CD4-positive, CD25-positive, alpha-beta regulatory T cell (primary cell): Measurements from ENCODE around the gene TBC1D7. TPM values are rescaled to one million over a fixed set of nuclear protein-coding genes. Genes with fewer than 3 reads are reported as not detected.

Experiments used
- ATAC-seq, 2 donors: fragments of 150-1000 bp; cut with Tn5 transposase; one replicate each; pipeline ENCODE4 v1.10.0; 2021; ENCODE audit warnings: low read depth in 2 of 2, moderate number of reproducible peaks in 2 of 2, moderate library complexity in 1 of 2
- DNase-seq, 3 donors: peaks; one replicate each; pipeline versions ENCODE4 v3.0.0 to v3.0.0-alpha.2; 2012 to 2022; ENCODE audit warnings: mixed read lengths in 1 of 3
- H3K27ac ChIP-seq: one replicate; pipeline ENCODE4 v1.7.0; 2013; ENCODE audit warnings: mild to moderate bottlenecking, low read length; ENCODE audit not compliant: insufficient read depth, poor library complexity, severe bottlenecking
- H3K27me3 ChIP-seq: one replicate; pipeline ENCODE4 v1.7.0; 2013; ENCODE audit warnings: low read length; ENCODE audit not compliant: control insufficient read depth, insufficient read depth
- H3K36me3 ChIP-seq: one replicate; pipeline ENCODE4 v1.7.0; 2013; ENCODE audit warnings: mild to moderate bottlenecking, low read length, moderate library complexity; ENCODE audit not compliant: control insufficient read depth, insufficient read depth
- H3K4me1 ChIP-seq: 2 replicates; pipeline ENCODE4 v1.7.0; 2013; ENCODE audit warnings: mild to moderate bottlenecking, low read length; ENCODE audit not compliant: insufficient read depth, control insufficient read depth, poor library complexity, severe bottlenecking
- H3K4me3 ChIP-seq: one replicate; pipeline ENCODE4 v1.7.0; 2013; ENCODE audit warnings: low read depth, mild to moderate bottlenecking, low read length, moderate library complexity
- H3K9me3 ChIP-seq, 2 experiments: 1 replicate in 1 of 2; 2 replicates in 1 of 2; pipeline ENCODE4 v1.7.0; 2013; ENCODE audit warnings: low read length in 2 of 2, mild to moderate bottlenecking in 1 of 2, moderate library complexity in 1 of 2; ENCODE audit not compliant: control insufficient read depth in 2 of 2
- H3K27ac Mint-ChIP-seq, 3 donors: one replicate each; pipeline ENCODE4 v1.8.0; 2020 to 2022; ENCODE audit warnings: mild to moderate bottlenecking in 3 of 3, mixed read lengths in 3 of 3, moderate library complexity in 2 of 3
- H3K27me3 Mint-ChIP-seq: one replicate; pipeline ENCODE4 v1.8.0; 2022; ENCODE audit warnings: mild to moderate bottlenecking, mixed read lengths
- H3K36me3 Mint-ChIP-seq: one replicate; pipeline ENCODE4 v1.8.0; 2020; ENCODE audit warnings: mixed read lengths
- H3K4me1 Mint-ChIP-seq, 4 donors: one replicate each; pipeline ENCODE4 v1.8.0; 2020 to 2022; ENCODE audit warnings: mixed read lengths in 4 of 4, mild to moderate bottlenecking in 1 of 4
- H3K4me3 Mint-ChIP-seq, 4 donors: one replicate each; pipeline ENCODE4 v1.8.0; 2020 to 2022; ENCODE audit warnings: mild to moderate bottlenecking in 4 of 4, mixed read lengths in 4 of 4, moderate library complexity in 3 of 4
- H3K9me3 Mint-ChIP-seq, 7 donors: one replicate each; pipeline ENCODE4 v1.8.0; 2020 to 2022; ENCODE audit warnings: mixed read lengths in 7 of 7, mild to moderate bottlenecking in 3 of 7, moderate library complexity in 2 of 7
- polyA plus RNA-seq, 4 donors: library from polyadenylated mRNA; unstranded; fragments of 300-500 nt; fragmentation: Illumina TruSeq; gene quantifications; one replicate each; pipeline ENCODE4 v1.2.3, GENCODE V29; 2021
- total RNA-seq: library from RNA; stranded (reverse); gene quantifications from one replicate; pipeline ENCODE4 v1.2.3, GENCODE V29; 2022

The TBC1D7 gene
- total and polyA plus RNA-seq, 5 donors from 2014 or later: 16.2 to 31.3 (median 20.7) TPM

- peaks cover 0 to 23% (median 17%) of the 10 kb centered on the region in 4 donors for H3K4me1 Mint-ChIP-seq
- Histone ChIP-seq H3K27ac (no peak overlapping the region), H3K27me3 (no peaks in the 10 kb centered on the region), H3K9me3 (no peaks in the 10 kb centered on the region), H3K4me3 (no peak overlapping the region), H3K4me1 (peaks cover 15% of the 10 kb centered on the region), H3K36me3 (no peaks in the 10 kb centered on the region)
- ATAC-seq (peak; percentile 20 to 35), DNase-seq (no peak)
- H3K27me3 Mint-ChIP-seq: no peaks in the 10 kb centered on the region
- H3K4me3 Mint-ChIP-seq: no peak overlapping the region
- H3K9me3 Mint-ChIP-seq: peaks cover 0 to 2% (median 0%) of the 10 kb centered on the region in 7 donors
- H3K27ac Mint-ChIP-seq: peak overlapping the region in 1 of 3 donors; percentile 86
- peaks cover 7% of the 10 kb centered on the region for H3K36me3 Mint-ChIP-seq
Measured at GRCh38 chr6:13272131-13273046, 55.9 kb downstream of the TBC1D7 start.

GRCh38 chr6:13268913-13269518, 59.3 kb downstream of the TBC1D7 start:
- Mint-ChIP-seq H3K9me3 (peaks cover 0 to 3% (median 0%) of the 10 kb centered on the region in 7 donors), H3K36me3 (peaks cover 11% of the 10 kb centered on the region), H3K4me1 (peaks cover 0 to 15% (median 11%) of the 10 kb centered on the region in 4 donors), H3K27ac (peak overlapping the region in 1 of 3 donors; percentile 11), H3K27me3 (no peaks in the 10 kb centered on the region), H3K4me3 (no peak overlapping the region)
- Histone ChIP-seq H3K36me3 (no peaks in the 10 kb centered on the region), H3K9me3 (no peaks in the 10 kb centered on the region), H3K4me1 (peaks cover 11% of the 10 kb centered on the region), H3K27ac (no peak overlapping the region), H3K27me3 (no peaks in the 10 kb centered on the region), H3K4me3 (no peak overlapping the region)
- ATAC-seq: no peak
- DNase-seq: no peak

- Mint-ChIP-seq H3K4me1 (peaks cover 0 to 3% (median under 1%) of the 10 kb centered on the region in 4 donors), H3K9me3 (peaks cover 0 to 3% (median 0%) of the 10 kb centered on the region in 7 donors), H3K27me3 (no peaks in the 10 kb centered on the region), H3K27ac (no peak overlapping the region), H3K36me3 (peaks cover 10% of the 10 kb centered on the region), H3K4me3 (no peak overlapping the region)
- ATAC-seq (no peak), DNase-seq (no peak)
- Histone ChIP-seq H3K27me3 (no peaks in the 10 kb centered on the region), H3K4me1 (no peaks in the 10 kb centered on the region), H3K9me3 (no peaks in the 10 kb centered on the region), H3K4me3 (no peak overlapping the region), H3K27ac (no peak overlapping the region), H3K36me3 (no peaks in the 10 kb centered on the region)
Measured at GRCh38 chr6:13267142-13267651, 61.1 kb downstream of the TBC1D7 start.

GRCh38 chr6:13263669-13264068, 64.7 kb downstream of the TBC1D7 start:
- H3K4me1 Mint-ChIP-seq: peaks cover 0 to 13% (median 6%) of the 10 kb centered on the region in 4 donors
- H3K9me3 ChIP-seq: no peaks in the 10 kb centered on the region
- ATAC-seq (no peak), DNase-seq (no peak)
- no peaks in the 10 kb centered on the region for H3K27me3 Mint-ChIP-seq
- no peak overlapping the region for H3K4me3 Mint-ChIP-seq
- H3K27ac Mint-ChIP-seq: no peak overlapping the region
- H3K4me3 ChIP-seq: no peak overlapping the region
- no peaks in the 10 kb centered on the region for H3K36me3 ChIP-seq
- no peaks in the 10 kb centered on the region for H3K27me3 ChIP-seq
- no peaks in the 10 kb centered on the region for H3K4me1 ChIP-seq
- H3K36me3 Mint-ChIP-seq: peaks cover 5% of the 10 kb centered on the region
- H3K27ac ChIP-seq: no peak overlapping the region
- peaks cover 0 to 2% (median 0%) of the 10 kb centered on the region in 7 donors for H3K9me3 Mint-ChIP-seq

GRCh38 chr6:13262302-13263230, 65.8 kb downstream of the TBC1D7 start:
- Histone ChIP-seq H3K27me3 (no peaks in the 10 kb centered on the region), H3K4me1 (no peaks in the 10 kb centered on the region), H3K27ac (no peak overlapping the region), H3K4me3 (no peak overlapping the region), H3K36me3 (no peaks in the 10 kb centered on the region), H3K9me3 (no peaks in the 10 kb centered on the region)
- H3K36me3 Mint-ChIP-seq: peaks cover 5% of the 10 kb centered on the region
- ATAC-seq: no peak
- H3K27me3 Mint-ChIP-seq: no peaks in the 10 kb centered on the region
- no peak overlapping the region for H3K4me3 Mint-ChIP-seq
- H3K4me1 Mint-ChIP-seq: peaks cover 0 to 13% (median 6%) of the 10 kb centered on the region in 4 donors
- peaks cover 0 to 3% (median 0%) of the 10 kb centered on the region in 7 donors for H3K9me3 Mint-ChIP-seq
- no peak overlapping the region for H3K27ac Mint-ChIP-seq
- DNase-seq: no peak

- Histone ChIP-seq H3K9me3 (no peaks in the 10 kb centered on the region), H3K4me3 (no peak overlapping the region), H3K27me3 (no peaks in the 10 kb centered on the region), H3K36me3 (no peaks in the 10 kb centered on the region), H3K4me1 (no peaks in the 10 kb centered on the region), H3K27ac (no peak overlapping the region)
- Mint-ChIP-seq H3K9me3 (peaks cover 0 to 5% (median 0%) of the 10 kb centered on the region in 7 donors), H3K36me3 (peaks cover 5% of the 10 kb centered on the region), H3K4me3 (no peak overlapping the region), H3K27me3 (no peaks in the 10 kb centered on the region), H3K4me1 (peaks cover 0 to 13% (median 6%) of the 10 kb centered on the region in 4 donors), H3K27ac (peak overlapping the region in 1 of 3 donors; percentile 21)
- ATAC-seq (peak; percentile 60 to 63), DNase-seq (peak in 2 of 3 donors; percentile 10 to 59)
Measured at GRCh38 chr6:13261464-13261994, 66.8 kb downstream of the TBC1D7 start.

GRCh38 chr6:13260831-13261230, 67.5 kb downstream of the TBC1D7 start:
- Mint-ChIP-seq H3K9me3 (peaks cover 0 to 7% (median 0%) of the 10 kb centered on the region in 7 donors), H3K36me3 (no peaks in the 10 kb centered on the region), H3K27me3 (no peaks in the 10 kb centered on the region), H3K4me1 (peaks cover 0 to 13% (median 6%) of the 10 kb centered on the region in 4 donors), H3K4me3 (no peak overlapping the region), H3K27ac (peak overlapping the region in 2 of 3 donors; percentile 26 to 42)
- H3K4me3 ChIP-seq: no peak overlapping the region
- H3K27me3 ChIP-seq: no peaks in the 10 kb centered on the region
- no peaks in the 10 kb centered on the region for H3K36me3 ChIP-seq
- no peak overlapping the region for H3K27ac ChIP-seq
- DNase-seq: no peak
- H3K9me3 ChIP-seq: no peaks in the 10 kb centered on the region
- no peak for ATAC-seq
- H3K4me1 ChIP-seq: no peaks in the 10 kb centered on the region
